OCI-LY1 (cell line): ENCODE measurements around the gene GABRB3.

Source experiments
- H2AFZ ChIP-seq: fragments of 200-600 bp; sonication (generic), shearing (Covaris generic); 2 replicates; pipeline ENCODE4 v1.6.0; 2014; ENCODE audit warnings: antibody characterized with exemption, mild to moderate bottlenecking, low read length
- H3F3A ChIP-seq: fragments of 200-600 bp; sonication (generic), shearing (Covaris generic); 2 replicates; pipeline ENCODE4 v1.6.0; 2014; ENCODE audit warnings: mild to moderate bottlenecking, antibody characterized with exemption, low read length, moderate library complexity; ENCODE audit not compliant: insufficient read depth
- H3K27ac ChIP-seq: fragments of 200-600 bp; sonication (generic); 2 replicates; pipeline ENCODE4 v1.5.1; 2014; ENCODE audit warnings: low read length, mixed run types, mild to moderate bottlenecking, low read depth; ENCODE audit not compliant: poor library complexity, severe bottlenecking
- H3K27me3 ChIP-seq: fragments of 200-600 bp; sonication (generic); 2 replicates; pipeline ENCODE4 v1.6.0; 2014; ENCODE audit warnings: antibody characterized with exemption, mild to moderate bottlenecking, low read length, moderate library complexity; ENCODE audit not compliant: insufficient read depth
- H3K36me3 ChIP-seq: fragments of 200-600 bp; sonication (generic); 2 replicates; pipeline ENCODE4 v1.6.1; 2014; ENCODE audit warnings: mild to moderate bottlenecking, antibody characterized with exemption, low read length, moderate library complexity, mixed read lengths; ENCODE audit not compliant: insufficient read depth
- H3K4me1 ChIP-seq: fragments of 200-600 bp; sonication (generic); 2 replicates; pipeline ENCODE4 v1.5.1; 2014; ENCODE audit warnings: mild to moderate bottlenecking, low read length, moderate library complexity; ENCODE audit not compliant: insufficient read depth, severe bottlenecking
- H3K4me2 ChIP-seq: fragments of 200-600 bp; sonication (generic), shearing (Covaris generic); 2 replicates; pipeline ENCODE4 v1.6.1; 2014; ENCODE audit warnings: low read length
- H3K4me3 ChIP-seq: fragments of 200-600 bp; sonication (generic); 2 replicates; pipeline ENCODE4 v1.5.1; 2014; ENCODE audit warnings: low read length, low read depth, mild to moderate bottlenecking, mixed read lengths; ENCODE audit not compliant: poor library complexity, severe bottlenecking
- H3K79me2 ChIP-seq: fragments of 200-600 bp; shearing (Covaris generic); 2 replicates; pipeline ENCODE4 v1.6.1; 2016; ENCODE audit warnings: mixed run types, low read length, mixed read lengths; ENCODE audit not compliant: insufficient read depth
- H3K9ac ChIP-seq: fragments of 200-600 bp; sonication (generic), shearing (Covaris generic); 2 replicates; pipeline ENCODE4 v1.6.1; 2014; ENCODE audit warnings: mild to moderate bottlenecking, low read length, mixed read lengths
- H3K9me2 ChIP-seq: fragments of 200-600 bp; sonication (generic), shearing (Covaris generic); 2 replicates; pipeline ENCODE4 v1.6.1; 2014; ENCODE audit warnings: low read depth, mild to moderate bottlenecking, low read length, mixed read lengths
- H3K9me3 ChIP-seq: fragments of 200-600 bp; shearing (Covaris generic); 2 replicates; pipeline ENCODE4 v1.6.1; 2014; ENCODE audit warnings: low read length, mixed read lengths
- H4K20me1 ChIP-seq: fragments of 200-600 bp; sonication (generic), shearing (Covaris generic); 2 replicates; pipeline ENCODE4 v1.6.0; 2016; ENCODE audit warnings: mild to moderate bottlenecking, low read length; ENCODE audit not compliant: insufficient read depth
- EZH2 ChIP-seq: fragments of 200-600 bp; sonication (generic), shearing (Covaris generic); IDR thresholded peaks from 2 replicates; pipeline ENCODE4 v1.8.0; 2017; ENCODE audit warnings: borderline replicate concordance, mixed run types, mild to moderate bottlenecking, antibody characterized with exemption, low read length, moderate library complexity, mixed read lengths
- TF ChIP-seq, protein P1 (sequence below): fragments of 200-600 bp; sonication (generic), shearing (Covaris generic); IDR thresholded peaks from 2 replicates; pipeline ENCODE4 v1.5.1; 2017; ENCODE audit warnings: mild to moderate bottlenecking, antibody characterized with exemption, low read length, moderate library complexity, mixed read lengths

Gene GABRB3

DNA sequence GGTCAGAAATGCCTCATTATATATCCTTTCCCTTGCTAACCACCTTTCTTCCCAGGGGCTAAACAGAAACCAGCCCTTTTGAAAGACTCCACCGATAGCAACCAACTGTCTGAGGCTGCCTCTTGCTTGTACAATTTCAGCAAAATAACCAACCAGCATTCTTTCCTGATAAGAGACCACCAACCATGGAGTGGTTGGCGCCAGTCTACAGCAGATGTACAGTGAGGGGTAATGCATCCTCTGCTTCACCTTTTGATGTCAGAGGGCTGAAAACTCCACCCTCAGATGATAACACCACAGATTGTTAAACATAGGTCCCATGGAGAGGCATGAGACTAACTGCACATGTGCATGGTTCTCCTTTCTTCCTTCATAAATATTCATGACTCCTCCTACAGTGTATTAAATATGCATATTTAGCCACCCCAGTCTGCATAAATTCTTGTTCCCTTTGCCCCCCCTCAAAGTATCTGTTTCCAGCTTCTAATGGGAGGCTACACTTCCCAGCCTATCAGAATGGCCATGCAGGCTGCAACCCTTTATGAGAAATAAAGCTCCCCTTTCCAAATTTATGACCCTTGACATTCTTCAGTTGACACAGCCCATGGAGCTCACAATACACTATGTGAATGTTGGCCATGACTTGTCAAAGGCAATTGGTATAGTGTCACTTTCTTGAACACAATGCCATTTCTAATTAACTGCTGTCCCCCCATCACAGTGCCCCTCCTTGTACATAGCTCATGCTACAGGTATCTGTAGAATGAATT lies 48.3 kb downstream of the GABRB3 start:
- Histone ChIP-seq H3K27me3 (no peaks in the 10 kb centered on the region), H4K20me1 (no peaks in the 10 kb centered on the region), H3K9ac (no peak overlapping the region), H2AFZ (no peak overlapping the region), H3K79me2 (no peaks in the 10 kb centered on the region), H3K4me1 (no peaks in the 10 kb centered on the region), H3K27ac (no peak overlapping the region), H3K4me2 (no peak overlapping the region), H3F3A (no peaks in the 10 kb centered on the region), H3K9me3 (no peaks in the 10 kb centered on the region), H3K36me3 (no peaks in the 10 kb centered on the region), H3K9me2 (no peaks in the 10 kb centered on the region), H3K4me3 (no peak overlapping the region)
- TF ChIP-seq, protein P1, sequence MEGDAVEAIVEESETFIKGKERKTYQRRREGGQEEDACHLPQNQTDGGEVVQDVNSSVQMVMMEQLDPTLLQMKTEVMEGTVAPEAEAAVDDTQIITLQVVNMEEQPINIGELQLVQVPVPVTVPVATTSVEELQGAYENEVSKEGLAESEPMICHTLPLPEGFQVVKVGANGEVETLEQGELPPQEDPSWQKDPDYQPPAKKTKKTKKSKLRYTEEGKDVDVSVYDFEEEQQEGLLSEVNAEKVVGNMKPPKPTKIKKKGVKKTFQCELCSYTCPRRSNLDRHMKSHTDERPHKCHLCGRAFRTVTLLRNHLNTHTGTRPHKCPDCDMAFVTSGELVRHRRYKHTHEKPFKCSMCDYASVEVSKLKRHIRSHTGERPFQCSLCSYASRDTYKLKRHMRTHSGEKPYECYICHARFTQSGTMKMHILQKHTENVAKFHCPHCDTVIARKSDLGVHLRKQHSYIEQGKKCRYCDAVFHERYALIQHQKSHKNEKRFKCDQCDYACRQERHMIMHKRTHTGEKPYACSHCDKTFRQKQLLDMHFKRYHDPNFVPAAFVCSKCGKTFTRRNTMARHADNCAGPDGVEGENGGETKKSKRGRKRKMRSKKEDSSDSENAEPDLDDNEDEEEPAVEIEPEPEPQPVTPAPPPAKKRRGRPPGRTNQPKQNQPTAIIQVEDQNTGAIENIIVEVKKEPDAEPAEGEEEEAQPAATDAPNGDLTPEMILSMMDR, result no peak
- no peak for TF ChIP-seq EZH2

- H3F3A ChIP-seq, result no peaks in the 10 kb centered on the region
- H3K27ac ChIP-seq, result no peak overlapping the region
- no peak overlapping the region for H3K4me3 ChIP-seq
- TF ChIP-seq EZH2, result no peak
- TF ChIP-seq, protein P1, result no peak
- no peaks in the 10 kb centered on the region for H3K9me2 ChIP-seq
- no peaks in the 10 kb centered on the region for H3K27me3 ChIP-seq
- no peaks in the 10 kb centered on the region for H3K9me3 ChIP-seq
- H3K36me3 ChIP-seq, result no peaks in the 10 kb centered on the region
- H3K79me2 ChIP-seq, result no peaks in the 10 kb centered on the region
- no peaks in the 10 kb centered on the region for H4K20me1 ChIP-seq
- no peak overlapping the region for H3K4me2 ChIP-seq
- no peak overlapping the region for H2AFZ ChIP-seq
- no peak overlapping the region for H3K9ac ChIP-seq
- no peaks in the 10 kb centered on the region for H3K4me1 ChIP-seq
Observed at GRCh38 chr15:26722621-26723160, 50.2 kb downstream of the GABRB3 start.

DNA sequence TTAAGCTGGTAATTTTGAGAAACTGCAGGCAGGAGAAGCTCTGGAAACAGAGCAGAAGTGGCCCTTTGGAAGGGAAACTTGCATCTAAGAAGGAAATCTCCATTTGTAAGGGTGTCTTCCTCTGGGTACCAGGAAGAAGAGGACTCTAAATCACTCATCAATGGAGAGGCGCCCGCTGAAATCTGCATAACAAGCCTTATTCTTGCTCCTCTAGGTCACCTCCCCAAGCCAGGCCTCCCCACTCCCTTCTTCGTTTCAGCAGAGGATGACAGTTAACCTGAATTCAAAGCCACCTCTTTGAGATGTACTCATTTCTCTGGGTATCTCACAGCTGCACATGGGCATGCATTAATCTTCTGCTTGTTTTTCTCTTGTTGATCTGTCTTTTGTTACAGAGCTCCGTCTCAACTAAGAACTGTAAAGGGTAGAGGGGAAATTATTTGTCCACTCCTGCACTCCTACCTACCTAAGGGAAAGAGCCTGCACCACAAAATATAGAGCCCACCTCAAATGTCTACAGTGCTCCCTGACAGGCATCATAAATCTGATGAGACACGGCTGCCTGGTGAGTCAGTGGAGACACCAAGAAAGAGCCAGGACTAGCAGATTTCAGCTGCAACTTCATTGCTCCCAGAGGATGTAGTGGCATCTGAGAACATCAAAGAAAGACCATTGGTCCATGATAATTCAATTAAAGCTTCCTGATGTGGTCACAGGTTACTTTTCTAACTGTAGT lies 51.5 kb downstream of the GABRB3 start:
- Histone ChIP-seq H3K36me3 (no peaks in the 10 kb centered on the region), H3K9ac (no peak overlapping the region), H3K79me2 (no peaks in the 10 kb centered on the region), H3K27me3 (no peaks in the 10 kb centered on the region), H3K4me1 (no peaks in the 10 kb centered on the region), H2AFZ (no peak overlapping the region), H3K27ac (no peak overlapping the region), H3K9me2 (no peaks in the 10 kb centered on the region), H3F3A (no peaks in the 10 kb centered on the region), H3K4me3 (no peak overlapping the region), H3K9me3 (no peaks in the 10 kb centered on the region), H4K20me1 (no peaks in the 10 kb centered on the region), H3K4me2 (no peak overlapping the region)
- no peak for TF ChIP-seq EZH2
- TF ChIP-seq, protein P1, result no peak
